ENCODE results near the gene GNL3L. TPM values are rescaled to one million over a fixed set of nuclear protein-coding genes. Genes with fewer than 3 reads are reported as not detected.

Gene GNL3L
- total RNA-seq, 1 donor from 2014 or later: 42.2 TPM

DNA sequence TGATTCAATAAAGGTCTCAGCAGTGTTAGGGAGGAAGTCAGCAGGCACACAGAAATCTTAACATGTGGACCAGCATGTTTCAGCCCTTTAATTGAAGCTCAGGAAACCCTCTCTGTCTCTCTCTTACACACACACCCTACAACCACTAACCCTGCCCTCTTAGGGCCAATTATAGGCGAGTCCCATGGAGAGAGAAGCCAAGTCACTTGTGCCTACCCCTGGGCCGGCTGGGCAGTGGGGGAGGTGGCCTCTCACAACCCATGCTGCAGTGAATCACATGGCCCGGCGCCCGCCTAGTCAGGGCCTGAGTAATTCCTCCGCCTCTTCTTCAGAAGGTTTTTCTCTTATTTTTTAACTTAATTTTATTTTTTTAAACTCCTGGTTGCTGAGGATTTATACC lies 37.7 kb upstream of the GNL3L start:
- Mint-ChIP-seq H3K36me3 (peaks cover 12% of the 10 kb centered on the region), H3K9me3 (peaks cover 8% of the 10 kb centered on the region), H3K27me3 (no peaks in the 10 kb centered on the region), H3K27ac (no peak overlapping the region), H3K4me1 (ENCODE audit: unreplicated experiment) (peaks cover 12% of the 10 kb centered on the region), H3K4me3 (no peak overlapping the region)
- TF ChIP-seq, protein P1, sequence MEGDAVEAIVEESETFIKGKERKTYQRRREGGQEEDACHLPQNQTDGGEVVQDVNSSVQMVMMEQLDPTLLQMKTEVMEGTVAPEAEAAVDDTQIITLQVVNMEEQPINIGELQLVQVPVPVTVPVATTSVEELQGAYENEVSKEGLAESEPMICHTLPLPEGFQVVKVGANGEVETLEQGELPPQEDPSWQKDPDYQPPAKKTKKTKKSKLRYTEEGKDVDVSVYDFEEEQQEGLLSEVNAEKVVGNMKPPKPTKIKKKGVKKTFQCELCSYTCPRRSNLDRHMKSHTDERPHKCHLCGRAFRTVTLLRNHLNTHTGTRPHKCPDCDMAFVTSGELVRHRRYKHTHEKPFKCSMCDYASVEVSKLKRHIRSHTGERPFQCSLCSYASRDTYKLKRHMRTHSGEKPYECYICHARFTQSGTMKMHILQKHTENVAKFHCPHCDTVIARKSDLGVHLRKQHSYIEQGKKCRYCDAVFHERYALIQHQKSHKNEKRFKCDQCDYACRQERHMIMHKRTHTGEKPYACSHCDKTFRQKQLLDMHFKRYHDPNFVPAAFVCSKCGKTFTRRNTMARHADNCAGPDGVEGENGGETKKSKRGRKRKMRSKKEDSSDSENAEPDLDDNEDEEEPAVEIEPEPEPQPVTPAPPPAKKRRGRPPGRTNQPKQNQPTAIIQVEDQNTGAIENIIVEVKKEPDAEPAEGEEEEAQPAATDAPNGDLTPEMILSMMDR (conservative IDR thresholded peaks at IDR 0.05): no peak
- no peak for DNase-seq (ENCODE audit: extremely low spot score, unreplicated experiment)

GRCh38 chrX:54494166-54494988 lies 35.6 kb upstream of the GNL3L start:
- DNase-seq (ENCODE audit: extremely low spot score, unreplicated experiment): no peak
- TF ChIP-seq, protein P1 (conservative IDR thresholded peaks at IDR 0.05): no peak
- H3K27me3 Mint-ChIP-seq: no peaks in the 10 kb centered on the region
- peaks cover 8% of the 10 kb centered on the region for H3K36me3 Mint-ChIP-seq
- peaks cover 12% of the 10 kb centered on the region for H3K4me1 Mint-ChIP-seq (ENCODE audit: unreplicated experiment)
- H3K9me3 Mint-ChIP-seq: peaks cover 8% of the 10 kb centered on the region
- peak overlapping the region; percentile 63 for H3K27ac Mint-ChIP-seq
- peak overlapping the region; percentile 90 for H3K4me3 Mint-ChIP-seq

- Mint-ChIP-seq H3K4me3 (peak overlapping the region; percentile 90), H3K27ac (peak overlapping the region; percentile 63), H3K36me3 (peaks cover 8% of the 10 kb centered on the region), H3K27me3 (no peaks in the 10 kb centered on the region), H3K4me1 (ENCODE audit: unreplicated experiment) (peaks cover 12% of the 10 kb centered on the region), H3K9me3 (peaks cover 4% of the 10 kb centered on the region)
- DNase-seq (ENCODE audit: extremely low spot score, unreplicated experiment): no peak
- TF ChIP-seq, protein P1 (conservative IDR thresholded peaks at IDR 0.05): no peak
Observed at GRCh38 chrX:54494989-54495813, 34.8 kb upstream of the GNL3L start.

DNA sequence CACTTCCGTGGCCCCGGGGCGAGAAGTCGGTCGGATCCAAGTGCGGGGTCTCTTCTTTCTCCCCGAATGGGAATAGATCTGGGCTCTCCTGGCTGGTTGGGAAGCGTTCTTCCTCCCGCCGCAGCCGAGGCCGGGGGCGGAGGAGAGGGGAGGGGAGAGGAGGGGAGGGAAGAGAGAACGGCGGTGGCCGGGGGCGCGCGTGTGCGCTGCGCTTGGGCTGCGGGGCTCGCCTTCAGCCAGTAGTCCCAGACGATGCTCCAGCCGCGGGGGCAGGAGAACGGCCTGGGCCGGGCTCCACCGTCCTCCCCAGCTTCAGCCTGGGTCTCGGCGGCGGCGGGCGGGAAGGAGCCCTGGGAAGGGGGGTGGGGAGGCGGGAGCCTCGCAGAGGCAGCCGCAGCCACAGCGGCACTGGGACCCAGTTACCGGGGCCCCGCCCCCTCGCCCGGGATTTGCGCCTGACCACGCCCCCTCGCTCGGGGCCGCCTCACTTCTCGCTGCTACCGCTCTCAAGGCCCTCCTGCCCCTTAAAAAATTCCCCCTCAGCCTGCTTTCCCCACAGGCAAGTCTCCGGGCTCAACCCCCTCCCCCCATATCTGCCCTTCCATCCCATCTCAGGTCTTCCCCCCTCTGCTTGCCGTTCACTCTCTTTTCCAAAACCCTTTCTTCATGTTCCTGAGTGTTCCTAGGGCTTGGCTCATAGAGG lies 34.1 kb upstream of the GNL3L start, which contains the start of gene FGD1:
TSS of gene FGD1 (minus strand) at position 421 of the 703 bp plus-strand sequence. CDS start 802 bp downstream, outside the sequence.
- peak within 1 kb of the TSS; percentile 90 for H3K4me3 Mint-ChIP-seq
- DNase-seq (ENCODE audit: extremely low spot score, unreplicated experiment): peak; percentile 76
- no peaks in the 10 kb centered on the region for H3K27me3 Mint-ChIP-seq
- H3K4me1 Mint-ChIP-seq (ENCODE audit: unreplicated experiment): peaks cover 12% of the 10 kb centered on the region
- TF ChIP-seq, protein P1 (conservative IDR thresholded peaks at IDR 0.05): no peak
- H3K36me3 Mint-ChIP-seq: peaks cover 1% of the 10 kb centered on the region
- peak within 1 kb of the TSS; percentile 74 for H3K27ac Mint-ChIP-seq
- peaks cover 4% of the 10 kb centered on the region for H3K9me3 Mint-ChIP-seq

DNA sequence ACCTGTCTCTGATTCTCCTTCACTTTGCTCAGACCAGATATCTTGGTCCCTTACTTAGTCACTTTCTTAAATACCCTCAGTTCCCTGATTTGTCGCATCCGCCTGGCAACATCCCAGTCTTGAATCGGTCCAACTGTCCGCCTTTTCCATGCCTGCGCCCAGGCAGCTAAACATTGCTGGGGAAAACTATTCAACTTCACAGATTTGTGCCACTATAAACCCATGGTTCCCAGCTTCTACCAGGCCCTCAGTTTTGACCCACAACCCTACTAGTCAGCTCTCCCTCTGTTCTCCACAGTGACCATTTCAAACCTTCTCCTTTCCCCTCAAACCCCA lies 33.5 kb upstream of the GNL3L start:
- Mint-ChIP-seq H3K27me3 (no peaks in the 10 kb centered on the region), H3K36me3 (no peaks in the 10 kb centered on the region), H3K9me3 (peaks cover 4% of the 10 kb centered on the region), H3K4me3 (peak overlapping the region; percentile 90), H3K4me1 (ENCODE audit: unreplicated experiment) (peaks cover 12% of the 10 kb centered on the region), H3K27ac (peak overlapping the region; percentile 74)
- TF ChIP-seq, protein P1 (conservative IDR thresholded peaks at IDR 0.05): no peak
- no peak for DNase-seq (ENCODE audit: extremely low spot score, unreplicated experiment)
